Endothelial cell of umbilical vein (primary cell): Measurements from ENCODE around the gene TTI1. TPM values are rescaled to one million over a fixed set of nuclear protein-coding genes. Genes with fewer than 3 reads are reported as not detected.
"Not testable (repeated sequence)": the region's sequence is repeated elsewhere in the genome, so short reads cannot be mapped to it uniquely, and the experiment has no call there.

ENCODE experiments used
- BruUV-seq: library from RNA; stranded (reverse); fragments of 400-500 nt; replicated peaks from 2 replicates; lab custom pipeline; 2021; lab: Mats Ljungman, UMichigan
- CTCF ChIA-PET: fragments of 300-600, 350-600 bp; sonication (Branson Sonifier 250); formaldehyde crosslinking; loops from one replicate; lab custom pipeline; 2021; ENCODE audit warnings: antibody characterized with exemption, inconsistent platforms; lab: Charles Lee
- POLR2A ChIA-PET: fragments of 300-600, 350-600 bp; sonication (Branson Sonifier 250); formaldehyde crosslinking; loops from one replicate; lab custom pipeline; 2021; ENCODE audit warnings: antibody characterized with exemption, inconsistent platforms; lab: Charles Lee
- DNase-seq: peaks from one replicate; pipeline ENCODE4 v3.0.0-alpha.2; 2011; ENCODE audit warnings: low read depth, low spot score
- FAIRE-seq: peaks from 2 replicates; lab custom pipeline; 2011; peaks lifted over from hg19 to GRCh38; lab: Jason Lieb, UNC
- H2AFZ ChIP-seq: 2 replicates; pipeline ENCODE4 v1.6.0; 2012; ENCODE audit warnings: low read depth, low read length, control low read depth, inconsistent platforms
- H3K27ac ChIP-seq: 2 replicates; pipeline ENCODE4 v1.5.1; 2011; ENCODE audit warnings: low read depth, mild to moderate bottlenecking, control low read depth, low read length, moderate library complexity; ENCODE audit not compliant: insufficient read depth
- H3K27me3 ChIP-seq, 2 experiments: 2 replicates each; pipeline versions ENCODE4 v1.6.0 to v1.6.1; 2011; ENCODE audit warnings: low read length in 2 of 2, mixed read lengths in 1 of 2; ENCODE audit not compliant: control insufficient read depth in 2 of 2, insufficient read depth in 2 of 2
- H3K36me3 ChIP-seq, 2 experiments: 2 replicates in 1 of 2; 3 replicates in 1 of 2; pipeline ENCODE4 v1.5.1; 2011; ENCODE audit warnings: low read length in 2 of 2, mild to moderate bottlenecking in 1 of 2, moderate library complexity in 1 of 2; ENCODE audit not compliant: control insufficient read depth in 2 of 2, insufficient read depth in 2 of 2; ENCODE audit errors: extremely low read depth in 1 of 2
- H3K4me1 ChIP-seq: 3 replicates; pipeline ENCODE4 v1.5.1; 2011; ENCODE audit warnings: mild to moderate bottlenecking, low read length; ENCODE audit not compliant: control insufficient read depth, insufficient read depth; ENCODE audit errors: extremely low read depth
- H3K4me2 ChIP-seq: 2 replicates; pipeline ENCODE4 v1.6.1; 2011; ENCODE audit warnings: low read length, control low read depth, mixed read lengths; ENCODE audit not compliant: insufficient read depth
- H3K4me3 ChIP-seq, 3 experiments: fragments of 200-600 bp in 1 of 3; sonication (generic), shearing (Covaris generic) in 1 of 3; replicated peaks in 1 of 3; 2 replicates each; pipeline ENCODE4 v1.5.1; 2011 to 2016; ENCODE audit warnings: control low read depth in 3 of 3, low read length in 3 of 3, mild to moderate bottlenecking in 2 of 3, inconsistent platforms in 1 of 3, low read depth in 1 of 3, moderate library complexity in 1 of 3; ENCODE audit not compliant: insufficient read depth in 1 of 3
- H3K79me2 ChIP-seq: 2 replicates; pipeline ENCODE4 v1.6.0; 2012; ENCODE audit warnings: low read length, inconsistent platforms; ENCODE audit not compliant: control insufficient read depth, insufficient read depth
- H3K9ac ChIP-seq: replicated peaks from 2 replicates; pipeline ENCODE3; 2011; ENCODE audit warnings: low read length, control low read depth; ENCODE audit not compliant: insufficient read depth; ENCODE audit errors: extremely low read depth
- H3K9me1 ChIP-seq: replicated peaks from 3 replicates; pipeline ENCODE4 v1.6.0; 2011; ENCODE audit warnings: mild to moderate bottlenecking, low read length; ENCODE audit not compliant: control insufficient read depth, insufficient read depth; ENCODE audit errors: extremely low read depth
- H3K9me3 ChIP-seq: replicated peaks from 2 replicates; pipeline ENCODE4 v1.5.1; 2012; ENCODE audit warnings: low read length, inconsistent platforms; ENCODE audit not compliant: control insufficient read depth, insufficient read depth
- H4K20me1 ChIP-seq: replicated peaks from 2 replicates; pipeline ENCODE3; 2011; ENCODE audit warnings: mild to moderate bottlenecking, low read length; ENCODE audit not compliant: control insufficient read depth, insufficient read depth; ENCODE audit errors: extremely low read depth
- EZH2 ChIP-seq: IDR thresholded peaks from 2 replicates; pipeline ENCODE4 v1.6.1; 2012; ENCODE audit warnings: borderline replicate concordance, low read depth, mild to moderate bottlenecking, moderate library complexity, low read length, inconsistent platforms; ENCODE audit not compliant: severe bottlenecking
- FOS ChIP-seq: IDR thresholded peaks from 2 replicates; pipeline ENCODE4 v1.6.1; 2011; ENCODE audit warnings: mild to moderate bottlenecking, low read length, moderate library complexity, borderline replicate concordance; ENCODE audit not compliant: insufficient read depth
- GATA2 ChIP-seq: IDR thresholded peaks from 2 replicates; pipeline ENCODE4 v1.7.0; 2011; ENCODE audit warnings: low read depth, mild to moderate bottlenecking, moderate library complexity, mixed read lengths, low read length; ENCODE audit not compliant: insufficient read length, insufficient read depth
- JUN ChIP-seq: IDR thresholded peaks from 2 replicates; pipeline ENCODE4 v1.6.1; 2011; ENCODE audit warnings: borderline replicate concordance, low read depth; ENCODE audit not compliant: insufficient read length, insufficient read depth
- MYC ChIP-seq: IDR thresholded peaks from one replicate; pipeline ENCODE4 v1.6.1; 2011; ENCODE audit warnings: mild to moderate bottlenecking, low read depth, low read length
- POLR2A ChIP-seq: IDR thresholded peaks from 2 replicates; pipeline ENCODE4 v1.6.1; 2012; ENCODE audit warnings: low read depth, mild to moderate bottlenecking, control low read depth, low read length
- POLR2AphosphoS5 ChIP-seq: IDR thresholded peaks from 2 replicates; pipeline ENCODE4 v1.6.1; 2012; ENCODE audit warnings: low read depth, mild to moderate bottlenecking, control low read depth, low read length, moderate library complexity; ENCODE audit not compliant: insufficient read depth
- dilution Hi-C: fragments of 300-500 bp; cut with MboI; formaldehyde crosslinking; loops from one replicate; pipeline ENCODE4 v1.15.0; 2019; ENCODE audit warnings: low sequenced_read_pairs; ENCODE audit not compliant: extremely low pct_ligation_motif_present
- intact Hi-C: fragments of 100-400 bp; cut with micrococcal nuclease; formaldehyde crosslinking; loops from one replicate; pipeline ENCODE4 v1.10.0; 2022
- polyA plus RNA-seq, 4 experiments: library from polyadenylated mRNA; depleted of rRNA in 3 of 4; stranded (reverse) in 3 of 4; unstranded in 1 of 4; fragments of >200 nt; gene quantifications; 2 replicates each; pipeline versions ENCODE4 v1.2.1 to v1.2.3, GENCODE V29; 2011 to 2012; ENCODE audit warnings: missing spikeins in 1 of 4
- total RNA-seq: library from RNA; stranded (reverse); gene quantifications from 2 replicates; pipeline ENCODE4 v1.2.3, GENCODE V29; 2021
- TF ChIP-seq, protein P1 (sequence below), 2 donors: IDR thresholded peaks; 1 replicate in 1 of 2; 2 replicates in 1 of 2; pipeline ENCODE4 v1.5.1; 2011; ENCODE audit warnings: low read length in 2 of 2, mild to moderate bottlenecking in 2 of 2, moderate library complexity in 2 of 2, control low read depth in 1 of 2, inconsistent platforms in 1 of 2, low read depth in 1 of 2; ENCODE audit not compliant: insufficient read depth in 1 of 2; ENCODE audit errors: extremely low read depth in 1 of 2
- TF ChIP-seq, protein P2 (sequence below): IDR thresholded peaks from 2 replicates; pipeline ENCODE4 v1.6.1; 2011; ENCODE audit not compliant: insufficient read depth, insufficient read length

TTI1 gene
- total and polyA plus RNA-seq, 2 donors (not counting 3 experiments of a cell fraction or from before 2014, with no cell fraction given), result 13.2 to 23.2 TPM

DNA sequence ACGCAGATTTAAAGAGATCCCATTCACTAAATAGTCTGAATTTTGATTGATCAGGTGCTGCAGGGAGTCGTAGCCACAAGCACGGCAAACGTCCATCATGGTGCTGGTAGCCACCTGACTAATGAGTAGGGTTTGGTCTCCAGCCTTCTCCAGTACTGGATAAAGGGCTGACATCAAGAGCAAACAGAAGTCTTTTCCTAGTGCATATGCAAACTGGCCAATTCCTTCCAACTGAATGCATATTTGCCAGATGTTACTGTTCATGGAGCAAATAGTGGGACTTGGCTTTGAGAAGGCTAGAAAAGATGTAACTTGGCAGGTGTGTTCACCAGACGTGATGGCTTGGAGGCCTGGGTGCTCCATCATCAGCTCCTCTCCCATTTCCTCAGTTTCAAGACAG, 21.6 kb downstream of the TTI1 start:
- BruUV-seq, result no TSS peak

DNA sequence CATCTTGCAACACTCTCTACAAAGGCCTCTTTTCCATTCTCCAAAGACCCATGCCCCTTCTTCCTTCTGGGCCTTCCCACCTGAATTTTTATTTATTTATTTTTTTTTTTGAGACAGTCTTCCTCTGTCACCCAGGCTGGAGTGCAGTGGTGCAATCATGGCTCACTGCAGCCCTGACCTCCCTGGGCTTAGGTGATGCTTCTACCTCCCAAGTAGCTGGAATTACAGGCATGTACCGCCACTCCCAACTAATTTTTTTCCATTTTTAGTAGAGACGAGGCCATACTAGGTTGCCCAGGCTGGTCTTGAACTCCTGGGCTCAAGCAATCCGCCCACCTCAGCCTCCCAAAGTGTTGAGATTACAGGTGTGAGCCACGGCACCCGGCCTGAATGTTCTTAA, 23.8 kb downstream of the TTI1 start:
- H3K27me3 ChIP-seq, BruUV-seq, dilution Hi-C loops, DNase-seq, H3K4me2 ChIP-seq, H3K4me3 ChIP-seq, H4K20me1 ChIP-seq, H3K9me1 ChIP-seq, FAIRE-seq, H3K9ac ChIP-seq, H3K9me3 ChIP-seq, H3K27ac ChIP-seq, H2AFZ ChIP-seq, POLR2A ChIA-PET, intact Hi-C loops: not testable (repeated sequence)
- Histone ChIP-seq H3K79me2 (peaks cover 19% of the 10 kb centered on the region), H3K4me1 (peaks cover 11% of the 10 kb centered on the region), H3K36me3 (peaks cover 12 to 25% of the 10 kb centered on the region in 2 experiments)
- CTCF ChIA-PET, result interaction anchor here (1.3 kb wide), 1 partner anchor 18 kb away, joined by 4 read pairs; no protein-coding TSS in a partner anchor

More for the DNA sequence above, 21.6 kb downstream of the TTI1 start:
- no peaks in the 10 kb centered on the region for H3K9me1 ChIP-seq
- intact Hi-C loops (no loop called here), dilution Hi-C loops (no loop called here)
- H4K20me1 ChIP-seq, result peaks cover 2% of the 10 kb centered on the region
- FAIRE-seq, result no peak
- CTCF ChIA-PET, result no interaction called here
- no peaks in the 10 kb centered on the region for H3K27me3 ChIP-seq
- no peak overlapping the region for H3K4me2 ChIP-seq
- POLR2A ChIA-PET, result no interaction called here
- no peak for DNase-seq
- no peaks in the 10 kb centered on the region for H3K9me3 ChIP-seq
- H3K27ac ChIP-seq, result no peak overlapping the region
- H3K4me1 ChIP-seq, result peaks cover 11% of the 10 kb centered on the region
- TF ChIP-seq FOS, result no peak
- no peak for TF ChIP-seq MYC
- TF ChIP-seq GATA2, result no peak
- TF ChIP-seq, protein P1, sequence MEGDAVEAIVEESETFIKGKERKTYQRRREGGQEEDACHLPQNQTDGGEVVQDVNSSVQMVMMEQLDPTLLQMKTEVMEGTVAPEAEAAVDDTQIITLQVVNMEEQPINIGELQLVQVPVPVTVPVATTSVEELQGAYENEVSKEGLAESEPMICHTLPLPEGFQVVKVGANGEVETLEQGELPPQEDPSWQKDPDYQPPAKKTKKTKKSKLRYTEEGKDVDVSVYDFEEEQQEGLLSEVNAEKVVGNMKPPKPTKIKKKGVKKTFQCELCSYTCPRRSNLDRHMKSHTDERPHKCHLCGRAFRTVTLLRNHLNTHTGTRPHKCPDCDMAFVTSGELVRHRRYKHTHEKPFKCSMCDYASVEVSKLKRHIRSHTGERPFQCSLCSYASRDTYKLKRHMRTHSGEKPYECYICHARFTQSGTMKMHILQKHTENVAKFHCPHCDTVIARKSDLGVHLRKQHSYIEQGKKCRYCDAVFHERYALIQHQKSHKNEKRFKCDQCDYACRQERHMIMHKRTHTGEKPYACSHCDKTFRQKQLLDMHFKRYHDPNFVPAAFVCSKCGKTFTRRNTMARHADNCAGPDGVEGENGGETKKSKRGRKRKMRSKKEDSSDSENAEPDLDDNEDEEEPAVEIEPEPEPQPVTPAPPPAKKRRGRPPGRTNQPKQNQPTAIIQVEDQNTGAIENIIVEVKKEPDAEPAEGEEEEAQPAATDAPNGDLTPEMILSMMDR (IDR thresholded peaks at IDR 0.05; ENCODE audit: extremely low read depth in 1 of 2, insufficient read depth in 1 of 2, low read depth in 1 of 2, low read length in 2 of 2), result no peak
- TF ChIP-seq EZH2, result no peak
- TF ChIP-seq POLR2A, result no peak
- TF ChIP-seq, protein P2, sequence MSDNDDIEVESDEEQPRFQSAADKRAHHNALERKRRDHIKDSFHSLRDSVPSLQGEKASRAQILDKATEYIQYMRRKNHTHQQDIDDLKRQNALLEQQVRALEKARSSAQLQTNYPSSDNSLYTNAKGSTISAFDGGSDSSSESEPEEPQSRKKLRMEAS, result no peak
- TF ChIP-seq POLR2AphosphoS5, result no peak
- TF ChIP-seq JUN, result no peak
- H3K36me3 ChIP-seq, result peaks cover 12 to 23% of the 10 kb centered on the region in 2 experiments
- no peak overlapping the region for H3K4me3 ChIP-seq
- H3K9ac ChIP-seq, result no peak overlapping the region
- H3K79me2 ChIP-seq, result peaks cover 19% of the 10 kb centered on the region
- no peak overlapping the region for H2AFZ ChIP-seq
